ENCODE measurements around the gene OXTR. TPM values are rescaled to one million over a fixed set of nuclear protein-coding genes. Genes with fewer than 3 reads are reported as not detected.

OXTR gene
- total RNA-seq, 4 donors from 2014 or later: 0.27 to 4.2 (median 0.49) TPM; not detected in 1

- ATAC-seq: no peak
- Histone ChIP-seq H3K9me3 (no peaks in the 10 kb centered on the region), H3K4me1 (peaks cover 0 to 29% (median 5%) of the 10 kb centered on the region in 3 donors), H3K36me3 (no peaks in the 10 kb centered on the region), H3K4me3 (no peak overlapping the region), H3K27ac (no peak overlapping the region), H3K27me3 (peaks cover 55% of the 10 kb centered on the region)
- TF ChIP-seq, protein P1, sequence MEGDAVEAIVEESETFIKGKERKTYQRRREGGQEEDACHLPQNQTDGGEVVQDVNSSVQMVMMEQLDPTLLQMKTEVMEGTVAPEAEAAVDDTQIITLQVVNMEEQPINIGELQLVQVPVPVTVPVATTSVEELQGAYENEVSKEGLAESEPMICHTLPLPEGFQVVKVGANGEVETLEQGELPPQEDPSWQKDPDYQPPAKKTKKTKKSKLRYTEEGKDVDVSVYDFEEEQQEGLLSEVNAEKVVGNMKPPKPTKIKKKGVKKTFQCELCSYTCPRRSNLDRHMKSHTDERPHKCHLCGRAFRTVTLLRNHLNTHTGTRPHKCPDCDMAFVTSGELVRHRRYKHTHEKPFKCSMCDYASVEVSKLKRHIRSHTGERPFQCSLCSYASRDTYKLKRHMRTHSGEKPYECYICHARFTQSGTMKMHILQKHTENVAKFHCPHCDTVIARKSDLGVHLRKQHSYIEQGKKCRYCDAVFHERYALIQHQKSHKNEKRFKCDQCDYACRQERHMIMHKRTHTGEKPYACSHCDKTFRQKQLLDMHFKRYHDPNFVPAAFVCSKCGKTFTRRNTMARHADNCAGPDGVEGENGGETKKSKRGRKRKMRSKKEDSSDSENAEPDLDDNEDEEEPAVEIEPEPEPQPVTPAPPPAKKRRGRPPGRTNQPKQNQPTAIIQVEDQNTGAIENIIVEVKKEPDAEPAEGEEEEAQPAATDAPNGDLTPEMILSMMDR (IDR thresholded peaks at IDR 0.05): no peak
- TF ChIP-seq EP300 (IDR thresholded peaks at IDR 0.05) (no peak), POLR2A (IDR thresholded peaks at IDR 0.05) (no peak), POLR2AphosphoS5 (IDR thresholded peaks at IDR 0.05) (no peak)
- WGBS, 2 donors (ENCODE audit: low coverage in 1 of 2): 71 to 93% methylated on average over 2 of the region's 2 CpGs
Observed at GRCh38 chr3:8766148-8766547, 3.3 kb downstream of the OXTR start.

- H3K4me1 ChIP-seq: peaks cover 0 to 29% (median 5%) of the 10 kb centered on the region in 3 donors
- no peak overlapping the region for H3K4me3 ChIP-seq
- no peak for TF ChIP-seq POLR2A (IDR thresholded peaks at IDR 0.05)
- TF ChIP-seq, protein P1 (IDR thresholded peaks at IDR 0.05): no peak
- no peak for TF ChIP-seq POLR2AphosphoS5 (IDR thresholded peaks at IDR 0.05)
- TF ChIP-seq EP300 (IDR thresholded peaks at IDR 0.05): no peak
- ATAC-seq: no peak
- H3K27me3 ChIP-seq: peaks cover 49% of the 10 kb centered on the region
- H3K27ac ChIP-seq: no peak overlapping the region
- no peaks in the 10 kb centered on the region for H3K9me3 ChIP-seq
- no peaks in the 10 kb centered on the region for H3K36me3 ChIP-seq
- 50 to 89% methylated on average over 2 to 4 of the region's 4 CpGs for WGBS, 2 donors (ENCODE audit: low coverage in 1 of 2)
Observed at GRCh38 chr3:8765528-8765927, 3.9 kb downstream of the OXTR start.

GRCh38 chr3:8764528-8764927, 4.9 kb downstream of the OXTR start:
- ATAC-seq: no peak

DNA sequence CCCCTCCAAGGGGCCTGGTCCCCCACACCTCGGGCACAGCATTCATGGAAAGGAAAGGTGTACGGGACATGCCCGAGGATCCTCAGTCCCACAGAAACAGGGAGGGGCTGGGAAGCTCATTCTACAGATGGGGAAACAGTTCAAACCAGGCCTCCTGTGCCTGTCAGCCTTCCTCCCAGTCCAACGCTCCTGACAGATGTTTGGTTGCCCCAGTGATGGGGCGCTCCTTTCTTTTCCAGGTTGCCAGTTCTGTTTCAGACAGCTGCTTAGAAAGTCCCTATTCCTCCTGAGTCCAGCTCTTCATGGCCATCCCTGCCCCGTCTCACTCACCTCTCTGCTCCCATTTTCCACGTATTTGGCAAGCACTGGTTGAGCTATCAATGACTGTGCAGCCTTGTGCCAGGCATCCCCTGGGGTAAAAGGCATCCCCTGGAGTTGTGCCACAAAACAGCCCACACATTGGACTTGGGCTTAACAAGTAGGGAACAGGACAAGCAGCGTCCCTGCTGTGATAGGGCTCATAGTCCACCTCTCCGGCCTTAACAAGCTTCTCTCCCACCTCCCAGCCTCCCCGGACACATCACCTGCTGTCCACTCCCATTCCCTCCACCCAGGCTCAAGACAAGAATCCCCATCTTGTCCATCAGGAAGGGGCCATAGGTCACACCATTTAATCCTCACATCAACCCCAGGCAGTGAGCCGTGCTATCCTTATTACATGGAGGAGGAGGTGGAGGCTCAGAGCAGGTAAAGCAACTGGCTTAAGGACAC, 6.6 kb downstream of the OXTR start:
- no peak for TF ChIP-seq EP300 (IDR thresholded peaks at IDR 0.05)
- TF ChIP-seq POLR2A (IDR thresholded peaks at IDR 0.05): no peak
- TF ChIP-seq, protein P1 (IDR thresholded peaks at IDR 0.05): no peak
- no peak for TF ChIP-seq POLR2AphosphoS5 (IDR thresholded peaks at IDR 0.05)
- Histone ChIP-seq H3K9me3 (no peaks in the 10 kb centered on the region), H3K27ac (no peak overlapping the region), H3K27me3 (peaks cover 22% of the 10 kb centered on the region), H3K4me3 (no peak overlapping the region), H3K36me3 (no peaks in the 10 kb centered on the region), H3K4me1 (peaks cover 0 to 8% (median 0%) of the 10 kb centered on the region in 3 donors)
- WGBS, 2 donors (ENCODE audit: low coverage in 1 of 2): 87 to 93% methylated on average over 3 to 9 of the region's 11 CpGs
- no peak for ATAC-seq

More at GRCh38 chr3:8764528-8764927, 4.9 kb downstream of the OXTR start:
- H3K27me3 ChIP-seq: peaks cover 39% of the 10 kb centered on the region
- TF ChIP-seq POLR2AphosphoS5 (IDR thresholded peaks at IDR 0.05) (no peak), EP300 (IDR thresholded peaks at IDR 0.05) (no peak), POLR2A (IDR thresholded peaks at IDR 0.05) (no peak)
- TF ChIP-seq, protein P1 (IDR thresholded peaks at IDR 0.05): no peak
- H3K9me3 ChIP-seq: no peaks in the 10 kb centered on the region
- H3K4me3 ChIP-seq: no peak overlapping the region
- no peaks in the 10 kb centered on the region for H3K36me3 ChIP-seq
- peaks cover 0 to 25% (median 5%) of the 10 kb centered on the region in 3 donors for H3K4me1 ChIP-seq
- WGBS, 2 donors (ENCODE audit: low coverage in 1 of 2): 84% methylated on average over 3 of the region's 6 CpGs; no CpG with 5 or more reads in 1 of the 2 donors
- H3K27ac ChIP-seq: no peak overlapping the region

- Histone ChIP-seq H3K27me3 (peaks cover 13% of the 10 kb centered on the region), H3K4me1 (no peaks in the 10 kb centered on the region), H3K9me3 (no peaks in the 10 kb centered on the region), H3K27ac (no peak overlapping the region), H3K36me3 (no peaks in the 10 kb centered on the region), H3K4me3 (no peak overlapping the region)
- no peak for ATAC-seq
- WGBS, 2 donors (ENCODE audit: low coverage in 1 of 2): 92% methylated on average over 2 of the region's 5 CpGs; no CpG with 5 or more reads in 1 of the 2 donors
- TF ChIP-seq EP300 (IDR thresholded peaks at IDR 0.05): no peak
- TF ChIP-seq, protein P1 (IDR thresholded peaks at IDR 0.05): no peak
- TF ChIP-seq POLR2A (IDR thresholded peaks at IDR 0.05): no peak
- TF ChIP-seq POLR2AphosphoS5 (IDR thresholded peaks at IDR 0.05): no peak
Observed at GRCh38 chr3:8761866-8762265, 7.5 kb downstream of the OXTR start.

Data from gastroesophageal sphincter (tissue), 4 donors.